ENCODE measurements around the gene EXOC3L1.

Gene EXOC3L1

DNA sequence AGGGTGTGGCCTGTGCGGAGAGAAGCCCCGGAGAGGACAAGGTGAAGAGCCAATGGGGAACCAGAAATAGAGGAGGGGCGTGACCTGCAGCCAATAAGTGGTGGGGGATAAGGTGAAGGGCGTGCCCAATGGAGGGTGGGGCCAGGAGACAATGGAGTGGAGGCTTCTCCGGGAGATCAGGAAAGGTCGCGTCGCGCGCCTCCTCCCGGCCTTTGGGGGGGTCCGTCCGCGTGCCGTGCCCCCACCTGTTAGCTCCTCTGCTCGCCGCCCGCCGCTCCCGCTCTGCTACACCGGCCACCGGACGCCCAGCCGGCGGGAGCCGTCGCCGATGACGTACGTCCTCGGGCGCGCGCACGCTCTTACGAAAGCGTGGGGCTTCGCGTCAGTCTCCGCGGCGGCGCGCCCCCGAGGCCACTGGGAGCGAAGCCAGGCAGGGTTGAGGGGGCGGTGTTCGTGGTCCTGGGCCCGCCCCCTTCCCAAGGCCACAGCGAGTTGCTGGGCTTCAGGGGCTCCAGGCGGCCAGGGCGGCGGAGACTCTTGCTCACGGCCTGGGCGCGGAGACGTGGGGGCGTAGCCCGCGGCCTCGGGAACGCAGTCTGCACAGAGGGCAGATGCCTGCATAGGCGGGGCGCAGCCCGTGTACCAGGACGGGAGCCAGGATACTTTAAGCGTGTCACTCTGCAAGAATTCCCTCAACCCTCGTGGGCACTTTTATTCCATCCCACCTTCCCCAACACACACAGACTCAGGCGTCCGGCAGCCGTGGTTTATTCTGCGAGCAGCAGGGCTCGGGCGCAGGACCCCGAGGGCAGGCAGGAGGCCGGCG lies 6.1 kb downstream of the EXOC3L1 start, which contains the start of gene MATCAP1:
MATCAP1 (minus strand) TSS at position 337 of the 826 bp plus-strand sequence. CDS start 3,353 bp downstream, outside the sequence.
- intact Hi-C loops (cut with DNase I) = no loop called here
- peak; percentile 87 to 99 (median 94) for DNase-seq

DNA sequence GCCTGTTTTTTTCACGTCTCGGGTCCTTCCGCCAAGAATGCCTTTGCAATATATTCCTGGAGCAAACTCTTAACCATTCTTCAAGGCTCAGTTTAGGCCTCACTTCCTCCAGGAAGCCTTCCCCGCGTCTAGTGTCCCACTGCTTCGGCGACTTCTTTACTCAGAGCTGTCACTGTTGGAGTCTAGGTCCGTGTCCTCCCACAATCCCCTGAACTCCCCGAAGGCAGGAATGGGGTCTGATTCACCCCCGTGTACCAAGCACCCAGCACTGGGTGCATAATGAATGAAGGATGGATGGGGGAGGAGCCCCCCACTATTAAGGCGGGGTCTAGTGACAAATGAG lies 6.7 kb downstream of the EXOC3L1 start:
- DNase-seq = no peak
- intact Hi-C loops (cut with DNase I) = no loop called here

DNA sequence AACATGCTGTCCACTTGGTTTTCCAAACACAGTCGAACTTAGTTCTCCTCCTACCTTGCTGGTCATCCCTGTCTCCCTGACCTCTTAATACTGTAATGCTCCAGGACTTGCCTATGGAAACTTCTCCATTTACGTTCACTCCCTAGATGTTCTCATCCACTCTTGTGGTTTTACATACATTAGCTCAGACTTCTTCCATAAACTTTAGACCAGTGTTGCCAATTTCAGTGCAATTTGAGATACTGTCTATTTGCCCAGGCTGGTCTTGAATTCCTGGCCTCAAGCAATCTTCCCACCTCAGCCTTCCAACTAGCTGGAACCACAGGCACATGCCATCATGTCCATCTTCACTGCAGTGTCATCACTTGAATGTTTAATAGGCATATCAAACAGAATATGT lies 7.6 kb downstream of the EXOC3L1 start:
- no peak for DNase-seq
- intact Hi-C loops (cut with DNase I) = no loop called here

DNA sequence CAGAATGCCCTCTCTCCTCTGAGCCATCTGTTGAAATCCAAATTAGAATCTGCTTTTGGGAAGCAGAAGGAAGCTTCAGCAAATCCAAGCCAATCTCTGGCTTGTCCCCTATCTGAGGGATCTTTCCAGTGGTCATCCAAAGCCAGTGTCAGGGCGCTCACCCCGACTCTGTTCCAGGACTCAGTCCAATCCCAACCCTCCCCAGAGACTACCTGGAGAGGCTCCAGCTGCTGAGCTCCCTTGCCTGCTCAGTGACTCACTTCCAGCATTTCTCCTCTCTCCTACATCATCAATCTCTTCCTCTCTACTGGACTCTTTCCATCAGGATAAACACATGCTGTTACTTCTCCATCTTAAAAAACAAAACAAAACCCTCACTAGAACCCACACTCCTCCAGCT lies 8.6 kb downstream of the EXOC3L1 start:
- no peak for DNase-seq

DNA sequence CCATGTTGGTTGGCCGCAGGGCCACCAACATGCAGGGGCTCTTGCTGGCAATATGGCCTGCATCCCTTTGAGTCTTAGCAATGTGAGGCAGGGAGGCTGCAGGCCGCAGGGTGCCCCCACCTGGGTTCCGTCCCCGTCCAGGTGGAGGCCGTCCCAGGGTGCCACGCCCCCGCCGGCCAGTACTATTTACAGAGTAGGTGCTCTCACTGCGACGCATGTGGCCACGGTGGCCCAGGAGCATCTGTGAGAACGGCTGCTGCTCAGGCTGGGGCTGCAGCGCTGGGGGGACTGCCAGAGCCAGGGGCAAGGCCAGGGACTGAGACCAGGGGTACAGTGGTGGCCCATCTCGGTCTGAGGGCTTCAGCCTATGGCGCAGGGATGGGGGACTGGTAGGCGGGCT lies 9.8 kb downstream of the EXOC3L1 start:
- intact Hi-C loops (cut with DNase I) = no loop called here
- DNase-seq = no peak

More for the DNA sequence above, 8.6 kb downstream of the EXOC3L1 start:
- intact Hi-C loops (cut with DNase I) = no loop called here

DNA sequence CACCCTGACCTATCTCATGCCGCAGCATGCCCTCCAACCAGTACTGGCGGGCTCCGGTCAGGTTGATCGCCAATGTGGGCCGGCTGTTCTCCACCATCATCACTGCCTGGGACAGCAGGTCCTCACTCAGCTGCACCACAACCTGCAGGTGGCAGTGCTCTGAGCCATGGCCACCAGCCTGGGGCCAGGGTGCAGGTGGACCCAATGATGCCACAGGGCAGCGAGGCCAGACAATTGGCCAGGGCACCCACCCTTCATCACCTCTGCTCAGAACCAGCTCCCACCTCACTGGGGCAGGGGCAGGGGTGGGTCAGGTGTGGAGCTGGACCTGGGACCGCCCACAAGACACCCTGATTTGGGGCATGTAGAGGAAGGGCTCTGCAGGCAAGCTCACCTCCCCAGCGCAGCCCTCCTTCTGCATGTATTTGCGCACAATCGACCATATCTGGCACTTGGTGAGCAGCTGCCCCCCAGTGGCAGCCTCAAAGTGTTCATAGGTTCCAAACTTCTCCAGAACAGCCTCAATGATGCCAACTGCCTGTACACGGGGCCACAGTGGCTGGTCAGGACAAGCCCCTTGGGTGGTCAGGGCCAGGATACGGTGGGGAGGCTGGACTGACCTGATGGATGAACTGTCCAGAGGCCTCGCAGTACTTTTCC lies 10.4 kb downstream of the EXOC3L1 start:
- intact Hi-C loops (cut with DNase I) = no loop called here
- peak in 1 of 10 donors; percentile 86 for DNase-seq

DNA sequence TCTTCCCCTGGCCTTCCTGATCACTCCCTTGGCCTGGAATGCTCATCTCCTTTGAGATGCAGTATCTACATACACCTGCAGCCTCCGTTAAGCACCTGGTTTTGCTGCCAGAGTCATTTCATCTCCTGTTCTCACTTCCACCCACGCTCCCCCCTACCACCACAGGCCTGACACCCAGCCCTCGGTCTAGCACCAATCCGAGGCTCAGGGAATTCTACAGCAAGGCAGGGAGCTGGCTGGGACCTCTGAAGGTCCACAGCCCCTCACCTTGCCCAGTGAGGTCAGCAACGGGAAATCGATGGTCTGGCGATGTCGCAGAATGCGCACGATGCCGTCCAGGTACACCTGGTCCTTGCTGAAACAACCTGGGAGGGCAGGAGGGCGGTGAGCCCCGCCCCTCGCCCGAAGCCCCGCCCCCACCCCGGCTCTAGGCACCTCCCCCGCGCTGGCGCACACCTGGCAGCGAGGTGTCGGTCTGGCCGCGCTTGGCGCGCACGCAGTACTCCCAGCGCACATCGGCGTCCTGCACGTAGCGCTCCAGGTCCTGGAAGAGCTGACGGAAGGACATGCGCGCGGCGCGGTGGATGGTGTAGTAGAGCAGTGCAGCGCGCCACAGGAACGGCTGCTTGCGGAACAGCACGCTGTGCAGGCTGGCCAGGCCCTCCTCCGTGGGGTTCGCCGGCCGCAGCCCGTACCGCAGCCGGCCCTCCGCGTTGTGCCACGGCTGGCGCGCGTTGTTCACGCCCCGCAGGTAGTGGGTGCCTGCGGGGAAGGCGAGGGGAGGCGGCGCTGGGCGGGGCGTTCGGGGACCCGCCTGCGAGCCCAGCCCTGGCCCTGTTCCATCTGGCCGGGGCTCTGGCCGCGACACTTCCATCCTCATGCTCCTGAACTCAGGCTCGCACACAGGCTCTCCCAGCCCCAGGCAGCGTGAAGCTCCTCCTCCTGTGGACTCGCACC lies 11.9 kb downstream of the EXOC3L1 start:
- intact Hi-C loops (cut with DNase I) = no loop called here
- DNase-seq = peak in 9 of 10 donors; percentile 35 to 94 (median 74)

DNA sequence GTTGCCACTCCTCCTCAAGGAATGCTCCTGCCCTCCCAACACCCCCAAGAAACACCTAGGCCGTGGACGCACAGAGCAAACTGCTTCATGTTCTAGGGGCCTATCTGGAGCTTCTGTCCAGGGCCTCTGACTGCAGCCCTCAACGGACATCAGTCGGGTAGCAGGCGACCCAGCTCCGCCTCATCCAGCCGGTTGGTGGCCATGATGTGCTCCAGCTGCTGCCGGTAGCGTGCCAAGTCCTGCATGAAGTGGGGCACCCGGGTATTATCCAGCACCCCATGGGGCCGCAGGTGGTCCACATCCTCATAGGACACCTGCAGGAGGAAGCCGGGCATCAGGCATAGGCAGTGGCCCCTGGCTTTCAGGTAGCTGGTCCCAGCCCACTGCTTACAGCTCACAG lies 13.3 kb downstream of the EXOC3L1 start:
- intact Hi-C loops (cut with DNase I) = no loop called here
- DNase-seq = peak in 1 of 10 donors; percentile 85

DNA sequence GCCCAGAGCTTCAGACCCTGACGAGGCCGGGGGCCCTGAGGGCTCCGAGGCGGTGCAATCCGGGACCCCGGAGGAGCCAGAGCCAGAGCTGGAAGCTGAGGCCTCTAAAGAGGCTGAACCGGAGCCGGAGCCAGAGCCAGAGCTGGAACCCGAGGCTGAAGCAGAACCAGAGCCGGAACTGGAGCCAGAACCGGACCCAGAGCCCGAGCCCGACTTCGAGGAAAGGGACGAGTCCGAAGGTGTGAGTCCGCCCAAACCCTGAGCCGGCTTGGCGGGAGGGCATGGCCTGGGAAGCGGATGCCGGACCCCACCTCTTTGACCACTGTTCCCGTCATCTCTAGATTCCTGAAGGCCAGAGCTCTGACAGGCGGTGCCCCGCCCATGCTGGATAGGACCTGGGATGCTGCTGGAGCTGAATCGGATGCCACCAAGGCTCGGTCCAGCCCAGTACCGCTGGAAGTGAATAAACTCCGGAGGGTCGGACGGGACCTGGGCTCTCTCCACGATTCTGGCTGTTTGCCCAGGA lies 15.2 kb downstream of the EXOC3L1 start:
- intact Hi-C loops (cut with DNase I) = no loop called here

DNA sequence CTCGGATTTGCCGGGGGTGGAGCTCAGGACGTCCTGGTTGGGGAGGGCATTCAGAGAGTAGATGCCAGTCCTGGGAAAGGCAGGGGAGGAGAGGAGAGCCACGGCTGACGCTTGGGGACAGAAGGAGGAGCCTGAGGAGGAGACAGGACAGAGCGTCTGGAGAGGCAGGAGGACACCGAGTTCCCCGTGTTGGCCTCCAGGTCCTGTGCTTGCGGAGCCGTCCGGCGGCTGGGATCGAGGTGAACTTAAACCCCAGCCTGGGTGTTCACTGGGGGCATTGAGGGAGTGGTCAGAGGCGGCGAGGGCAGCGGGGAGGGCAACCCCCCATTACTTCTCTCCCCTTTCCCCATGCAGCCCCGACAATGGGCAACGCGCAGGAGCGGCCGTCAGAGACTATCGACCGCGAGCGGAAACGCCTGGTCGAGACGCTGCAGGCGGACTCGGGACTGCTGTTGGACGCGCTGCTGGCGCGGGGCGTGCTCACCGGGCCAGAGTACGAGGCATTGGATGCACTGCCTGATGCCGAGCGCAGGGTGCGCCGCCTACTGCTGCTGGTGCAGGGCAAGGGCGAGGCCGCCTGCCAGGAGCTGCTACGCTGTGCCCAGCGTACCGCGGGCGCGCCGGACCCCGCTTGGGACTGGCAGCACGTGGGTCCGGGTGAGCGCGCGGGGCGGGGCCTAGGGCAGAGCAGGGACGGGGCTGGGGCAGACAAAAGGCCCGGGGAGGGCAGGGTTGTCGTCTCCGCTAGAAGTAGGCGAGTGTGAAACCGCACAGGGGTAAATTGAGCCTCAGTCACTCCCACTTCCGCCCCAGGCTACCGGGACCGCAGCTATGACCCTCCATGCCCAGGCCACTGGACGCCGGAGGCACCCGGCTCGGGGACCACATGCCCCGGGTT lies 15.9 kb downstream of the EXOC3L1 start:
- DNase-seq = peak; percentile 61 to 97 (median 85)
- intact Hi-C loops (cut with DNase I) = no loop called here

More for the DNA sequence above, 15.2 kb downstream of the EXOC3L1 start:
- no peak for DNase-seq

DNA sequence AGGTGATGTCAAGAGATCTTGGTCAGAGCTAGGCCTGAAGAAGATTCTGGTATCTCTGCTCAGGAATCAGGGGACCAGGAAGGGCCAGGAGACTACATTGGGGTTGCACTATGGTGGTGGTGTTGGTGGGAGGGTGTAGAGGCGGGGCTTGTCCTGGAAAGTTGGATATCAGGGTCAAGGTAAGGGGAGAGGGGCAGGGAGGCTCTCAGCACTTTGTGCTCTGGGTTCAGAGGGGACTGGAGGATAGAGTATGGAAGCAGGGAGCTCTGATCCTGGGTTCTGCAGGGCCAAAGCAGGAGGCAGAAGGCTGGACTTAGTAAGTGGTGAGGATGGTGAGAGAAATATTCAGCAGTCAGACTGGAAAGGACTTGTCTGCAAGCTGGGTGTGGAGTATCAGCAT lies 16.6 kb downstream of the EXOC3L1 start:
- intact Hi-C loops (cut with DNase I) = no loop called here
- DNase-seq = no peak

DNA sequence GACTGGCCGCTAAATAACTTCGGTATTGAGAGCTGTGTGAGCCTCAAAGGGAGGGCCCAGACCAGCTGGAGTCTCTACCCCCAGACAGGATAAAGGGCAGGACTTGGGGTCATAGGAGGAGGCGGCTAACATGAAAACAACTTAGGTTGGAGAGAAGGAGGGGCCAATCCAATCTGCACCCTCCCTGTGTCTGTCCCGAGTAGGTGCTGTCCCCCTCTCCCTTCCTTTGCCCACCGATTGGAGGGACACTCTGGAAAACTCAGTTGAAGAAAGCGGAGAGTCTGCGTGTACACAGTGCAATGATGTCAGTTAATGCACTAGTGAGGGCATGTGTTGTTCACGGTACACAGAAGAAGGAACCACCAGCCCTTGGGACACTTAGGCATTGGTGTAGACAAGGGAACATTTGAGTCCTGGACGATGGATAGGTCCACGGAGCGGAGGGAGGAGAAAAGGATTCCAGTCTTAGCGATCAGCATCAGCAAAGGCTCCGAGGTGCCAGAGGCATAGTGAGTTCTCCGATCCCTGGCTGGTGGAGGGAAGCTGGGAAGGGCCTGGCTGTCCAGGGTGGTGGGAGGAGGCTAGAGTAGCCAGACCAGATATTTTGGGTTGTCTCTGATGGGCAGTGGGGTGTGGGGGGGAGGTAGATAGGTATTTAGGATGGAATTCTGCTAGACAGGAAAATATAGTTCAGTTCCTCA lies 18.8 kb downstream of the EXOC3L1 start:
- intact Hi-C loops (cut with DNase I) = no loop called here
- DNase-seq = no peak

DNA sequence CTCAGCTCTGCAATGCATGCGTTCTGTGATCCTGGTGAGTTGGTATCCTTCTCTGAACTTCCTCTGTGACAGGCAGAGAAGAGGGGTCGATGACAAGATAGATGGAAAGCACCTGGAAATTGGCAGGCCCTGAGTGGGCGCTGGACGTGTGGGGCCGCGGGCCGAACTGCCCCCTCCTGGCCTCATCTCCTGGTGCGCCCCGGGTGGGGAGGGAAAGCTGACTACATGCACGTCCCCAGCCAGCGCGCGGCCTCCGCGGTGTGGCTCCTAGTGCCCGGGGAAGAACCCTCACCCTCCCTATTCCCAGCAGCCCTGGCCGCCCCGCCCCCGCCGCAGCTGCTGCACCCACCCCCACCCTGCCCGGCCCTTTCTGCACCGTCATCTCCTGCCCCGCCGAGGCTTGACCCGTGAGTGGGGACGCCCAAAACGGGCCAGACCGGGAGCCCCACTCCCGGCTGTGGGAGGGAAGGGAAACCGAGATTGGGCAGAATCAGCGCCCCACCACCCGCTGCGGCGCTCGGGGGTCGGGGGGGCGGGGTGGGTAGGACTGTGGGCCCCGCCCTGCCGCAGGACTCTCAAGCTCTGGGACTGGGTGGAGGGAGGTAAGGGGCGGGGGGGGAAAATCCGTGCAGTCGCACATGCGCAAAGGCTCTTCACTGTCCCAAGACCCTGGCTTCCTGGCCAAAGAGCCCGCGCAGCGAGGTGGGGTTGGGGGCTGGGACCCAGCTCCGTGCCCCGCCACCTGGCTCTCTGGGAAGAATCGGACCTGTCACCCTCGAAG lies 19.6 kb downstream of the EXOC3L1 start, which contains the start of gene NOL3:
NOL3 (plus strand) TSS at position 371 of the 781 bp plus-strand sequence.
- intact Hi-C loops (cut with DNase I) = no loop called here
- DNase-seq = peak in 7 of 10 donors; percentile 46 to 95 (median 66)

DNA sequence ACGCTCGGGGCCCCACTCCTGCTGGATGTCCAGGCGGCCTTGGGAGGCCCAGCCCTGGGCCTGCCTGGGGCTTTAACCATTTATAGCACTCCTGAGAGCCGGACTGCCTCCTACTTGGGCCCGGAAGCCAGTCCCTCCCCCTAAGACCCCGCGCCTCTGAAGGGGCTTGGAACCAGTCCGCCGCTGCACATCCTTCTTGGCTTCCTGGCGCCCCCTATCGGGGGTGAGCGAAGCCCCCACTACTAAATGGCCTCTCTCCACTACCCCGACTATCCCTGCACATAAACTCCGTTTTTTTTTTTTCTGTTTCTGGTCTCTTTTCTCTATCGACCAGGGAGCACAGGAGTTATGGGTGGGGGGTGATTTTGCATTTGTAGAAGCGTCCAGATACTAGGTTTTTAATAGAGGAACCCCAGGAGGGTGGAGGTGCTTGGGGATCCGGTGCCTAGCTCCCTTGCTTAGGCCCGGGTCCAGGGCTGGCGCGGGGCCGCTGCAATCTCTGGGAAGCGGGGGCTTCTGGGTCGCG lies 20.2 kb downstream of the EXOC3L1 start:
- intact Hi-C loops (cut with DNase I) = no loop called here
- DNase-seq = peak in 1 of 10 donors; percentile 54

DNA sequence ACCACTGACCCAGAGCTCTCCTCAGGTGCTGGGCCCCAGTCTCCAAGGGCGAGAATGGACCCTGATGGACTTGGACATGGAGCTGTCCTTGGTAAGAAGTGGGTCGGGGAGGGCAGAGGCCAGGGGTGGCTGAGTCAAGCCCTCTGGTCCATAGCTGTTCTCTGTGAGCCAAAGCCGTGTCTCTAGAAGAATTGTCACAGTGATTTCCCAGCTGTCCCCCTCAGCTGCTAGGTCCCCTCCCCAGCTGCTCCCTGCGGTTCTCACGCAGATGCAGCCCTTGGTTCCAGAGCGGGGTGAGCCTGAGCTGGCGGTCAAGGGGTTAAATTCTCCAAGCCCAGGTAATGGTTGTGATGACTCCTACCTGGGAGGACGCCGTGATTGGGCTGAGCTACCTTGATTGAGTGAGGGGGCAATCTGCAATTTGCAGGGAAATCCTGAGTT lies 20.9 kb downstream of the EXOC3L1 start:
- intact Hi-C loops (cut with DNase I) = no loop called here
- DNase-seq = no peak

DNA sequence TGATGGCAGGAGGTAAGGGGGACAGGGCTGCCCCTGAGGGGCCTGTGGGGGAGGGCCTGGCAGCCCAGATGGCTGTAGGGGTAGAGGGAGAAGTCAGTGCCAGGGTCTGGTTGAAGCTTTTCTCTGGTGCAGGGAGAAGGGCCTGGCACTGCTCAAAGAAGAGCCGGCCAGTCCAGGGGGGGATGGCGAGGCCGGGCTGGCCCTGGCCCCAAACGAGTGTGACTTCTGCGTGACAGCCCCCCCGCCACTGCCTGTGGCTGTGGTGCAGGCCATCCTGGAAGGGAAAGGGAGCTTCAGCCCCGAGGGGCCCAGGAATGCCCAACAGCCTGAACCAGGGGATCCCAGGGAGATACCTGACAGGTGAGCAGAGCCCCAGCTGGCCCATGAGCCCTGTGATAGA lies 22.3 kb downstream of the EXOC3L1 start:
- intact Hi-C loops (cut with DNase I) = no loop called here
- DNase-seq = no peak

DNA sequence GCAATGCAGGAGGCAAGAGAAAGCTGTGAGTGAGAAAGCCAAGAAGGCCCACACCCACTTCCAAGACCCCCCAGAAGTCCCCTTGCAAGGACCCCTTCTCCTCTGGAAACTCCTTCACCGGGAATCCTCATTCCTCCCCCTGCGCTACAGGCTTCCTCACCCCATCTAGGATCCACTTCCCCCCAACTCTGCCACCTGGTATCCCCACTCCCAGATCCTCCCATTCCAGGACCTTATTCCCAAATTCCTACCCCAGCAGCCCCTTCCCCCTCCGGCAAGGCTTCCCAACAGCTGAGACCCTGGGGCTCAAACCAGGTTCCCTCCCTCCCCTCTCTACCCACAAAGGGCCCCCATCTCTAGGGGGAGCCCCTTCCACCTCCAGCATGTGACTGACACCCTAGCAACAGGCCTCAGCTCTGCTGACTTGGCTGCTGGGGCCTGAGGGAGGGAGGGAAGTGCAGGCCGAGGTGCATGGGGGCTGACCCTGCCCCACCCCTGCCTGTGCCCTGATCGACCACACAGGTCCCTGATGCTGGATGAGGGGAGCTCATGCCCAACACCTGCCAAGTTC lies 23.3 kb downstream of the EXOC3L1 start:
- no peak for DNase-seq
- intact Hi-C loops (cut with DNase I) = no loop called here
